Neural progenitor cell (in vitro differentiated cells): ENCODE results near the gene TRIP13. TPM values are rescaled to one million over a fixed set of nuclear protein-coding genes. Genes with fewer than 3 reads are reported as not detected.
"Not testable (repeated sequence)": the region's sequence is repeated elsewhere in the genome, so short reads cannot be mapped to it uniquely, and the experiment has no call there.

Experiments used
- DNase-seq: peaks from one replicate; pipeline ENCODE4 v3.0.0-alpha.2; 2016; ENCODE audit warnings: low spot score
- H2AFZ ChIP-seq: fragments of 200-600 bp; sonication (generic); replicated peaks from 2 replicates; pipeline ENCODE4 v1.6.1; 2016; ENCODE audit warnings: antibody characterized with exemption
- H3F3A ChIP-seq: fragments of 200-600 bp; sonication (generic); 2 replicates; pipeline ENCODE4 v1.6.1; 2016; ENCODE audit warnings: antibody characterized with exemption, low read depth
- H3K27ac ChIP-seq: fragments of 200-600 bp; sonication (generic); 2 replicates; pipeline ENCODE4 v1.5.1; 2016; ENCODE audit warnings: mild to moderate bottlenecking
- H3K27me3 ChIP-seq: fragments of 200-600 bp; sonication (generic); 2 replicates; pipeline ENCODE4 v1.6.1; 2016; ENCODE audit warnings: mild to moderate bottlenecking, moderate library complexity
- H3K36me3 ChIP-seq: fragments of 200-600 bp; sonication (generic); 2 replicates; pipeline ENCODE4 v1.5.1; 2016
- H3K4me1 ChIP-seq: fragments of 200-600 bp; sonication (generic); 2 replicates; pipeline ENCODE4 v1.6.1; 2016; ENCODE audit warnings: mixed run types
- H3K4me2 ChIP-seq: fragments of 200-600 bp; sonication (generic); 2 replicates; pipeline ENCODE4 v1.6.1; 2016
- H3K4me3 ChIP-seq: fragments of 200-600 bp; sonication (generic); 2 replicates; pipeline ENCODE4 v1.5.1; 2016
- H3K79me2 ChIP-seq: fragments of 200-600 bp; sonication (generic); 2 replicates; pipeline ENCODE4 v1.6.1; 2016; ENCODE audit warnings: low read depth
- H3K9ac ChIP-seq: fragments of 200-600 bp; sonication (generic); 2 replicates; pipeline ENCODE4 v1.6.1; 2016
- H3K9me3 ChIP-seq: fragments of 200-600 bp; sonication (generic); 2 replicates; pipeline ENCODE4 v1.5.1; 2016; ENCODE audit warnings: low read depth
- H4K20me1 ChIP-seq: fragments of 200-600 bp; sonication (generic); 2 replicates; pipeline ENCODE4 v1.6.1; 2016; ENCODE audit warnings: low read depth
- H3K27ac Mint-ChIP-seq: 3 replicates; pipeline ENCODE4 v1.8.0; 2021; ENCODE audit warnings: mixed read lengths
- H3K27me3 Mint-ChIP-seq: 2 replicates; pipeline ENCODE4 v1.8.0; 2022; ENCODE audit warnings: low read depth, mild to moderate bottlenecking, inconsistent platforms, moderate library complexity, mixed read lengths; ENCODE audit not compliant: insufficient read depth
- H3K36me3 Mint-ChIP-seq: 3 replicates; pipeline ENCODE4 v1.8.0; 2021; ENCODE audit warnings: mixed read lengths
- H3K4me1 Mint-ChIP-seq: 3 replicates; pipeline ENCODE4 v1.8.0; 2021; ENCODE audit warnings: mixed read lengths
- H3K4me3 Mint-ChIP-seq: 3 replicates; pipeline ENCODE4 v1.8.0; 2021; ENCODE audit warnings: mild to moderate bottlenecking, moderate library complexity, mixed read lengths
- H3K9me3 Mint-ChIP-seq: 3 replicates; pipeline ENCODE4 v1.8.0; 2020; ENCODE audit warnings: mixed read lengths
- EZH2 ChIP-seq: fragments of 200-600 bp; sonication (generic); IDR thresholded peaks from 2 replicates; pipeline ENCODE4 v1.6.1; 2017; ENCODE audit warnings: antibody characterized with exemption, mild to moderate bottlenecking, moderate library complexity
- EZH2phosphoT487 ChIP-seq: fragments of 200-600 bp; sonication (generic); IDR thresholded peaks from 2 replicates; pipeline ENCODE4 v1.6.1; 2017; ENCODE audit warnings: antibody characterized with exemption
- total RNA-seq: library from RNA; depleted of rRNA; stranded (reverse); fragments of >200 nt; gene quantifications from 2 replicates; pipeline ENCODE4 v1.2.3, GENCODE V29; 2015; ENCODE audit warnings: low replicate concordance
- TF ChIP-seq, protein P1 (sequence below): fragments of 200-600 bp; sonication (generic); IDR thresholded peaks from 2 replicates; pipeline ENCODE4 v1.5.1; 2017; ENCODE audit warnings: antibody characterized with exemption, mild to moderate bottlenecking

Gene TRIP13
- total RNA-seq, 1 donor from 2014 or later: 32.3 TPM

DNA sequence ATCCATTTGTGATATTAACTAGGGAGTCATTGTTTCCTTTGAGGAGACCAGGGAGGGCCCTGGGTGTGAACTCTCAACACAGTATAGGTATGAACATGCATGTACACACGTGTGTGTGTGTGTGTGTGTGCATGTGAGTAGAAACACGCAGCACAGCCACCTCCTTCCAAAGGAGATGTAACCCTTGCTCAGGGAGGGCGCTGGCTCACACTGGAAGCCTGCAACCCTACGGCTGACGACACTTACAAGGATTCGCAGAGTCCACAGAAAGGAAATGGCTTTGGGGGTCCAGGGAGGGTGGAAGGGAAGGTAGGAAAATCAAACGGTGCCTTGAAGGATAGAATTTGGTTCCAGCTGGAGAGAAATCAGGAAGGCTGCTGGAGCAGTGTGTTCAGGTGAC lies 21.9 kb downstream of the TRIP13 start:
- peaks cover 12% of the 10 kb centered on the region for H3K4me1 ChIP-seq
- H3K4me3 Mint-ChIP-seq: no peak overlapping the region
- H3K79me2 ChIP-seq: no peaks in the 10 kb centered on the region
- H4K20me1 ChIP-seq: peaks cover 10% of the 10 kb centered on the region
- H3K4me3 ChIP-seq: no peak overlapping the region
- peaks cover 21% of the 10 kb centered on the region for H3K4me1 Mint-ChIP-seq
- H3K9ac ChIP-seq: no peak overlapping the region
- H3K27ac Mint-ChIP-seq: no peak overlapping the region
- no peak for DNase-seq
- no peak for TF ChIP-seq EZH2phosphoT487
- TF ChIP-seq EZH2: no peak
- TF ChIP-seq, protein P1, sequence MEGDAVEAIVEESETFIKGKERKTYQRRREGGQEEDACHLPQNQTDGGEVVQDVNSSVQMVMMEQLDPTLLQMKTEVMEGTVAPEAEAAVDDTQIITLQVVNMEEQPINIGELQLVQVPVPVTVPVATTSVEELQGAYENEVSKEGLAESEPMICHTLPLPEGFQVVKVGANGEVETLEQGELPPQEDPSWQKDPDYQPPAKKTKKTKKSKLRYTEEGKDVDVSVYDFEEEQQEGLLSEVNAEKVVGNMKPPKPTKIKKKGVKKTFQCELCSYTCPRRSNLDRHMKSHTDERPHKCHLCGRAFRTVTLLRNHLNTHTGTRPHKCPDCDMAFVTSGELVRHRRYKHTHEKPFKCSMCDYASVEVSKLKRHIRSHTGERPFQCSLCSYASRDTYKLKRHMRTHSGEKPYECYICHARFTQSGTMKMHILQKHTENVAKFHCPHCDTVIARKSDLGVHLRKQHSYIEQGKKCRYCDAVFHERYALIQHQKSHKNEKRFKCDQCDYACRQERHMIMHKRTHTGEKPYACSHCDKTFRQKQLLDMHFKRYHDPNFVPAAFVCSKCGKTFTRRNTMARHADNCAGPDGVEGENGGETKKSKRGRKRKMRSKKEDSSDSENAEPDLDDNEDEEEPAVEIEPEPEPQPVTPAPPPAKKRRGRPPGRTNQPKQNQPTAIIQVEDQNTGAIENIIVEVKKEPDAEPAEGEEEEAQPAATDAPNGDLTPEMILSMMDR: no peak
- H3K36me3 Mint-ChIP-seq: peaks cover 22% of the 10 kb centered on the region
- H3K9me3 ChIP-seq: no peaks in the 10 kb centered on the region
- no peak overlapping the region for H3K4me2 ChIP-seq
- H3K27ac ChIP-seq: no peak overlapping the region
- H3F3A ChIP-seq: peaks cover 7% of the 10 kb centered on the region
- H2AFZ ChIP-seq: no peak overlapping the region
- H3K27me3 ChIP-seq: no peaks in the 10 kb centered on the region
- peaks cover 6% of the 10 kb centered on the region for H3K27me3 Mint-ChIP-seq
- no peaks in the 10 kb centered on the region for H3K36me3 ChIP-seq
- H3K9me3 Mint-ChIP-seq: no peaks in the 10 kb centered on the region

DNA sequence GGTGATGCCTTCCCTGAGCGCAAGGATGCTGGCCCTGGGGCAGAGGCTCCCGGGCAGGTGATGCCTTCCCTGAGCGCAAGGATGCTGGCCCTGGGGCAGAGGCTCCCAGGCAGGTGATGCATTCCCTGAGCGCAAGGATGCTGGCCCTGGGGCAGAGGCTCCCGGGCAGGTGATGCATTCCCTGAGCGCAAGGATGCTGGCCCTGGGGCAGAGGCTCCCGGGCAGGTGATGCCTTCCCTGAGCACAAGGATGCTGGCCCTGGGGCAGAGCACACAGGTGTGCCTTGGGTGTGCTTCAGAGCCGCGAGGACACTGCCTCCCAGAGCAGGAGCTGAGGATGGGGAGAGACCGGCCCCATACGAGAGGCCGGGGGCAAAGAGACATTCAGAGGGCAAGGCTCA lies 22.7 kb downstream of the TRIP13 start:
- H3K9me3 ChIP-seq, DNase-seq, H3K27me3 Mint-ChIP-seq: not testable (repeated sequence)

DNA sequence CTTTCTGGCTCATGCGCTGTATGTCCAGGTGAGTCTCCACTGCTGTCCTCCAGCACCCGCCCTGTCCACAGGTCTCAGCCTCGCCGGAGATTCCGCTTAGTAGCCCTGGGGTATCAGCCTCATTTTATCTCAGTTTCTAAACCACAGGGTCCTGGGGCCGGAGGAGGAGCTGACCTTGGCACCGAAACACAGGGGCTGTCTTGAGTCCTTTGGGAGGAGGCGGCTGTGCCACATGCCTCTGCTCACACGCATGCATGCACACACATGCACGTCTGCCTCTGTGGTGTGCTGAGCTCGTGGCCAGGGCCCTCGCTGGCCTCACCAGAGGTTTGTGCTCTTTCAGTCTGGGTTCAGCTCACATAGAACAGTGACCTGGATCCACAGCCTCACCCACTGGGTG lies 23.3 kb downstream of the TRIP13 start:
- Mint-ChIP-seq H3K27me3 (peaks cover 4% of the 10 kb centered on the region), H3K4me3 (no peak overlapping the region), H3K4me1 (peaks cover 24% of the 10 kb centered on the region), H3K9me3 (no peaks in the 10 kb centered on the region), H3K36me3 (peaks cover 22% of the 10 kb centered on the region), H3K27ac (no peak overlapping the region)
- Histone ChIP-seq H3K36me3 (no peaks in the 10 kb centered on the region), H3K4me1 (peaks cover 12% of the 10 kb centered on the region), H3K9ac (no peak overlapping the region), H3K4me3 (no peak overlapping the region), H3K79me2 (no peaks in the 10 kb centered on the region), H4K20me1 (peaks cover 10% of the 10 kb centered on the region), H3K9me3 (no peaks in the 10 kb centered on the region), H3K27ac (no peak overlapping the region), H3K4me2 (no peak overlapping the region), H3F3A (peaks cover 7% of the 10 kb centered on the region), H2AFZ (no peak overlapping the region), H3K27me3 (no peaks in the 10 kb centered on the region)
- TF ChIP-seq EZH2 (no peak), EZH2phosphoT487 (no peak)
- TF ChIP-seq, protein P1: no peak
- DNase-seq: no peak

More for the DNA sequence above, 22.7 kb downstream of the TRIP13 start:
- H3K27ac Mint-ChIP-seq, H3K79me2 ChIP-seq, H3K4me3 Mint-ChIP-seq, H3K4me3 ChIP-seq, H3K36me3 ChIP-seq, H3K9me3 Mint-ChIP-seq, H3K27ac ChIP-seq, H3F3A ChIP-seq, H3K4me2 ChIP-seq, H3K9ac ChIP-seq, H2AFZ ChIP-seq, H3K27me3 ChIP-seq: not testable (repeated sequence)
- Mint-ChIP-seq H3K36me3 (peaks cover 22% of the 10 kb centered on the region), H3K4me1 (peaks cover 24% of the 10 kb centered on the region)
- Histone ChIP-seq H4K20me1 (peaks cover 10% of the 10 kb centered on the region), H3K4me1 (peaks cover 12% of the 10 kb centered on the region)

DNA sequence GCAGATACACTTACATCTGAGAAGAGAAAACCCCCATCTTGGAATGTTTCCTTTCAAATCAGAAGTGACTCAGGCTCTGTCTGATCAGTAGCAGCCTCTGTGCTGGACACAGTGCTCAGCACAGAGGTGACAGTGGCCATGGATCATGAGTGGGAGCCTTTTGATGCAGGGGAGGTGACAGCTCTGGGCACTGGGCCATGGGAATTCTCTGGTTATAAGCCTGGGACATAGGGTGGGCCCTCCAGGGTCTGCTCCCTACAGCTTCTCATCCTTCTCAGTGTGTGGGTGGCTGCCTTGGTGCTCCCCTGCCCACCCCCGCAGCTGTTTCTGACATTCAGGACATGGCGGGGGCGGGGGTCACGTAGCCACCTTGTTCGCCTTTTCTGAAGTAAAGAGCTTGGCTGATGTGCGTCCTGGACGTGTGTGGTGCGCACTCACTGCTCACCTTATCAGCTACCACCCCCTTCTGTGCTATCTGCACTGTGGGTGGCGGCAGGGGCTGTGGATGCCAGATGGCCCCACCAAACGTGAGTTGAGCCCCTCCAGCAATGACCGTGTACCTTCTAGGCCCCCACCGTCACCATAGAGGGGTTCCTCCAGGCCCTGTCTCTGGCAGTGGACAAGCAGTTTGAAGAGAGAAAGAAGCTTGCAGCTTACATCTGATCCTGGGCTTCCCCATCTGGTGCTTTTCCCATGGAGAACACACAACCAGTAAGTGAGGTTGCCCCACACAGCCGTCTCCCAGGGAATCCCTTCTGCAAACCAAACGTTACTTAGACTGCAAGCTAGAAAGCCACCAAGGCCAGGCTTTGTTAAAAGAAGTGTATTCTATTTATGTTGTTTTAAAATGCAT lies 24.0 kb downstream of the TRIP13 start:
- Histone ChIP-seq H3K36me3 (no peaks in the 10 kb centered on the region), H3K4me3 (no peak overlapping the region), H3K4me1 (peaks cover 12% of the 10 kb centered on the region), H3K27me3 (no peaks in the 10 kb centered on the region), H3K4me2 (no peak overlapping the region), H2AFZ (no peak overlapping the region), H3K9ac (no peak overlapping the region), H3K79me2 (no peaks in the 10 kb centered on the region), H3K9me3 (no peaks in the 10 kb centered on the region), H3F3A (peaks cover 7% of the 10 kb centered on the region), H3K27ac (no peak overlapping the region), H4K20me1 (peaks cover 10% of the 10 kb centered on the region)
- Mint-ChIP-seq H3K4me3 (no peak overlapping the region), H3K4me1 (peaks cover 23% of the 10 kb centered on the region), H3K36me3 (peaks cover 22% of the 10 kb centered on the region), H3K27ac (no peak overlapping the region), H3K9me3 (no peaks in the 10 kb centered on the region), H3K27me3 (peaks cover 4% of the 10 kb centered on the region)
- no peak for DNase-seq
- TF ChIP-seq EZH2phosphoT487 (no peak), EZH2 (no peak)
- TF ChIP-seq, protein P1: no peak

DNA sequence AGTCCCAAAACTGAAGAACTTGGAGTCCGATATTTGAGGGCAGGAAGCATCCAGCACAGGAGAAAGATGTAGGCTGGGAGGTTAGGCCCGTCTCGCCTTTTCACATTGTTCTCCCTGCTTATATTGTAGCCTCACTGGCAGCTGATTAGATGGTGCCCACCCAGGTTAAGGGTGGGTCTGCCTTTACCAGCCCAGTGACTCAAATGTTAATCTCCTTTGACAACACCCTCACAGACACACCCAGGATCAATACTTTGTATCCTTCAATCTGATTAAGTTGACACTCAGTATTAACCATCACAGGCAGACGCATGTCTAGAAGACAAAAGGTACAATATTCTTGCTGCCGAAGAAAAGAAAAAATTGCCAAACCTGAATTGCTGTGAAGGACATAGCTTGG lies 26.0 kb downstream of the TRIP13 start:
- not testable (repeated sequence) for H3K27ac ChIP-seq, H3K9me3 Mint-ChIP-seq, H3K27ac Mint-ChIP-seq, H4K20me1 ChIP-seq, H3K4me3 Mint-ChIP-seq, H3K4me1 ChIP-seq, H3K4me3 ChIP-seq, H3K4me2 ChIP-seq, H3K36me3 ChIP-seq, H3F3A ChIP-seq, H3K9ac ChIP-seq, H3K27me3 Mint-ChIP-seq, H3K9me3 ChIP-seq, H3K79me2 ChIP-seq, DNase-seq, H2AFZ ChIP-seq, H3K27me3 ChIP-seq, H3K4me1 Mint-ChIP-seq
- peaks cover 19% of the 10 kb centered on the region for H3K36me3 Mint-ChIP-seq
